Measurements from ENCODE around the gene IL37.

DNA sequence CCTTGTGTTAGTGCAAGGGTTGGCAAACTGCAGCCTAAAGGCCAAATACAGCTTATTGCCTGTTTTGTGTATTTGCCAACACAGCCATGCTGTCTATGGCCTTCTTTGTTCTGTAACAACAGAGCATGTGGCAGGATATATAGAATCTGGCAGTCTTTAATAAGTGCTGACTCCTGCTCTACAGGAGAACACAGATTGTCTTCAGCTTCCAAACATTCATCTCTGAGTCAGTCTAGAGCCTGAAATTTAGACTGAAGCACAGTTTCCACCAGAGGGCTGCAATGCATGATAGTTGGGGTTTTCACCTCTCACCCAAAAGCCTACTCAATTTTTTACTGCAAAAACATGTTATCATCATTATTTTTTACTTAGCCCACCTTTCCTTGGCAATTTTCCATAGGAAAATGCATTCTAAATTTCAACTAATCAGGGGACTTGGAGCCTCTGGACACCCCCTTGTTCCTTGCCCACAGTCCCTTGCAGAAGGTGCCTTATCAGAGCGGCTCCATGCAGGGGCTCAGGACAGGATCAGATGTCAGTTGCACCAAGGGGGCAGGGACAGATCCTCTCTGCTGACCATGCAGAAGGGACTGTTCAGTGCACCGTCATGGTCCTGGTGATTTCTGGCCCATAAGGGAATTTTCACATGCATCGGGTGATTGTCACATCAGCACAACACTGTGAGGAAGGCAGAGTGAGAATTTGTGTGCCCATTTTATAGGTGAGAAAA lies 12.4 kb downstream of the IL37 start:
- TF ChIP-seq, protein P1, sequence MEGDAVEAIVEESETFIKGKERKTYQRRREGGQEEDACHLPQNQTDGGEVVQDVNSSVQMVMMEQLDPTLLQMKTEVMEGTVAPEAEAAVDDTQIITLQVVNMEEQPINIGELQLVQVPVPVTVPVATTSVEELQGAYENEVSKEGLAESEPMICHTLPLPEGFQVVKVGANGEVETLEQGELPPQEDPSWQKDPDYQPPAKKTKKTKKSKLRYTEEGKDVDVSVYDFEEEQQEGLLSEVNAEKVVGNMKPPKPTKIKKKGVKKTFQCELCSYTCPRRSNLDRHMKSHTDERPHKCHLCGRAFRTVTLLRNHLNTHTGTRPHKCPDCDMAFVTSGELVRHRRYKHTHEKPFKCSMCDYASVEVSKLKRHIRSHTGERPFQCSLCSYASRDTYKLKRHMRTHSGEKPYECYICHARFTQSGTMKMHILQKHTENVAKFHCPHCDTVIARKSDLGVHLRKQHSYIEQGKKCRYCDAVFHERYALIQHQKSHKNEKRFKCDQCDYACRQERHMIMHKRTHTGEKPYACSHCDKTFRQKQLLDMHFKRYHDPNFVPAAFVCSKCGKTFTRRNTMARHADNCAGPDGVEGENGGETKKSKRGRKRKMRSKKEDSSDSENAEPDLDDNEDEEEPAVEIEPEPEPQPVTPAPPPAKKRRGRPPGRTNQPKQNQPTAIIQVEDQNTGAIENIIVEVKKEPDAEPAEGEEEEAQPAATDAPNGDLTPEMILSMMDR (IDR thresholded peaks at IDR 0.05), result no peak
- TF ChIP-seq POLR2A (IDR thresholded peaks at IDR 0.05), result no peak
- TF ChIP-seq POLR2AphosphoS5 (IDR thresholded peaks at IDR 0.05), result no peak
